Immature natural killer cell (primary cell): ENCODE results near the gene DPP10. TPM values are rescaled to one million over a fixed set of nuclear protein-coding genes. Genes with fewer than 3 reads are reported as not detected.
"Not testable (repeated sequence)": the region's sequence is repeated elsewhere in the genome, so short reads cannot be mapped to it uniquely, and the experiment has no call there.

Experiments
- DNase-seq, 3 donors: peaks; one replicate each; pipeline ENCODE4 v3.0.0; 2022; ENCODE audit warnings: mixed read lengths in 1 of 3
- H3K27ac Mint-ChIP-seq, 6 donors: one replicate each; pipeline ENCODE4 v1.8.0; 2020; ENCODE audit warnings: mixed read lengths in 6 of 6, mild to moderate bottlenecking in 5 of 6, inconsistent platforms in 4 of 6, moderate library complexity in 3 of 6
- H3K27me3 Mint-ChIP-seq, 3 donors: one replicate each; pipeline ENCODE4 v1.8.0; 2020 to 2021; ENCODE audit warnings: low read depth in 3 of 3, mild to moderate bottlenecking in 3 of 3, mixed read lengths in 3 of 3, moderate library complexity in 3 of 3, inconsistent platforms in 1 of 3
- H3K36me3 Mint-ChIP-seq, 3 donors: one replicate each; pipeline ENCODE4 v1.8.0; 2020; ENCODE audit warnings: mixed read lengths in 3 of 3, inconsistent platforms in 2 of 3, mild to moderate bottlenecking in 2 of 3
- H3K4me1 Mint-ChIP-seq, 2 donors: one replicate each; pipeline ENCODE4 v1.8.0; 2020; ENCODE audit warnings: inconsistent platforms in 2 of 2, mild to moderate bottlenecking in 2 of 2, mixed read lengths in 2 of 2, moderate library complexity in 1 of 2
- H3K4me3 Mint-ChIP-seq, 5 donors: one replicate each; pipeline ENCODE4 v1.8.0; 2020; ENCODE audit warnings: mild to moderate bottlenecking in 5 of 5, mixed read lengths in 5 of 5, inconsistent platforms in 3 of 5, moderate library complexity in 3 of 5
- H3K9me3 Mint-ChIP-seq, 6 donors: one replicate each; pipeline ENCODE4 v1.8.0; 2020; ENCODE audit warnings: mild to moderate bottlenecking in 6 of 6, mixed read lengths in 6 of 6, inconsistent platforms in 4 of 6, moderate library complexity in 3 of 6
- polyA plus RNA-seq, 3 donors: library from polyadenylated mRNA; unstranded; fragments of 300-500 nt; fragmentation: Illumina TruSeq; gene quantifications; one replicate each; pipeline ENCODE4 v1.2.3, GENCODE V29; 2021

The DPP10 gene
- polyA plus RNA-seq, 3 donors from 2014 or later: not detected

- no peak for DNase-seq
- Mint-ChIP-seq H3K27ac (no peak overlapping the region), H3K4me1 (no peaks in the 10 kb centered on the region), H3K27me3 (peaks cover under 1 to 2% (median 2%) of the 10 kb centered on the region in 3 donors), H3K9me3 (peaks cover 0 to 15% (median 5%) of the 10 kb centered on the region in 6 donors), H3K4me3 (no peak overlapping the region), H3K36me3 (peaks cover 0 to 5% (median 0%) of the 10 kb centered on the region in 3 donors)
Measured at GRCh38 chr2:114727012-114727411, 284.6 kb downstream of the DPP10 start.

- Mint-ChIP-seq H3K4me3 (no peak overlapping the region), H3K9me3 (peaks cover 0 to 13% (median 6%) of the 10 kb centered on the region in 6 donors), H3K27ac (no peak overlapping the region), H3K27me3 (peaks cover 2% of the 10 kb centered on the region in 3 donors), H3K36me3 (peaks cover 0 to 5% (median 0%) of the 10 kb centered on the region in 3 donors), H3K4me1 (no peaks in the 10 kb centered on the region)
- DNase-seq: no peak
Measured at GRCh38 chr2:114728372-114728771, 285.9 kb downstream of the DPP10 start.

- H3K9me3 Mint-ChIP-seq: peaks cover 0 to 13% (median 6%) of the 10 kb centered on the region in 6 donors
- no peak for DNase-seq
- peaks cover 0 to 5% (median 0%) of the 10 kb centered on the region in 3 donors for H3K36me3 Mint-ChIP-seq
- peaks cover 2% of the 10 kb centered on the region in 3 donors for H3K27me3 Mint-ChIP-seq
- H3K4me1 Mint-ChIP-seq: no peaks in the 10 kb centered on the region
- no peak overlapping the region for H3K4me3 Mint-ChIP-seq
- H3K27ac Mint-ChIP-seq: no peak overlapping the region
Measured at GRCh38 chr2:114729026-114729425, 286.6 kb downstream of the DPP10 start.

- no peak for DNase-seq
- Mint-ChIP-seq H3K27ac (no peak overlapping the region), H3K27me3 (peaks cover under 1 to 3% (median 2%) of the 10 kb centered on the region in 3 donors), H3K4me1 (no peaks in the 10 kb centered on the region), H3K36me3 (no peaks in the 10 kb centered on the region), H3K4me3 (no peak overlapping the region), H3K9me3 (peaks cover 2 to 40% (median 6%) of the 10 kb centered on the region in 6 donors)
Measured at GRCh38 chr2:114735126-114735525, 292.7 kb downstream of the DPP10 start.

- Mint-ChIP-seq H3K9me3 (peaks cover 2 to 36% (median 11%) of the 10 kb centered on the region in 6 donors), H3K36me3 (no peaks in the 10 kb centered on the region), H3K27me3 (peaks cover 0 to 1% (median 0%) of the 10 kb centered on the region in 3 donors), H3K27ac (no peak overlapping the region), H3K4me1 (no peaks in the 10 kb centered on the region), H3K4me3 (no peak overlapping the region)
- DNase-seq: no peak
Measured at GRCh38 chr2:114742245-114742644, 299.8 kb downstream of the DPP10 start.

GRCh38 chr2:114745700-114746099, 303.3 kb downstream of the DPP10 start:
- Mint-ChIP-seq H3K36me3 (no peaks in the 10 kb centered on the region), H3K9me3 (peaks cover 4 to 27% (median 11%) of the 10 kb centered on the region in 6 donors), H3K4me1 (no peaks in the 10 kb centered on the region), H3K27ac (no peak overlapping the region), H3K4me3 (no peak overlapping the region), H3K27me3 (no peaks in the 10 kb centered on the region)
- DNase-seq: no peak

- H3K27ac Mint-ChIP-seq, H3K36me3 Mint-ChIP-seq, DNase-seq, H3K27me3 Mint-ChIP-seq, H3K4me1 Mint-ChIP-seq, H3K4me3 Mint-ChIP-seq: not testable (repeated sequence)
- H3K9me3 Mint-ChIP-seq: peaks cover 6 to 32% (median 9%) of the 10 kb centered on the region in 6 donors
Measured at GRCh38 chr2:114748175-114748574, 305.7 kb downstream of the DPP10 start.

- Mint-ChIP-seq H3K27me3 (peaks cover 0 to 4% (median 0%) of the 10 kb centered on the region in 3 donors), H3K4me3 (no peak overlapping the region)
Measured at GRCh38 chr2:114752425-114752824, 310.0 kb downstream of the DPP10 start.

GRCh38 chr2:114753145-114753544, 310.7 kb downstream of the DPP10 start:
- Mint-ChIP-seq H3K4me3 (no peak overlapping the region), H3K4me1 (no peaks in the 10 kb centered on the region), H3K27me3 (peaks cover 0 to 4% (median 0%) of the 10 kb centered on the region in 3 donors), H3K27ac (no peak overlapping the region), H3K9me3 (peaks cover 2 to 36% (median 7%) of the 10 kb centered on the region in 6 donors), H3K36me3 (no peaks in the 10 kb centered on the region)
- DNase-seq: no peak

More at GRCh38 chr2:114752425-114752824, 310.0 kb downstream of the DPP10 start:
- DNase-seq: no peak
- H3K4me1 Mint-ChIP-seq: no peaks in the 10 kb centered on the region
- H3K9me3 Mint-ChIP-seq: peaks cover 2 to 36% (median 8%) of the 10 kb centered on the region in 6 donors
- no peak overlapping the region for H3K27ac Mint-ChIP-seq
- no peaks in the 10 kb centered on the region for H3K36me3 Mint-ChIP-seq

GRCh38 chr2:114754907-114755563, 312.6 kb downstream of the DPP10 start:
- Mint-ChIP-seq H3K4me3 (no peak overlapping the region), H3K9me3 (peaks cover 0 to 38% (median 4%) of the 10 kb centered on the region in 6 donors), H3K36me3 (no peaks in the 10 kb centered on the region), H3K27me3 (peaks cover 0 to 6% (median 0%) of the 10 kb centered on the region in 3 donors), H3K4me1 (no peaks in the 10 kb centered on the region), H3K27ac (no peak overlapping the region)
- no peak for DNase-seq

- peaks cover 0 to 4% (median 2%) of the 10 kb centered on the region in 3 donors for H3K27me3 Mint-ChIP-seq
- H3K4me3 Mint-ChIP-seq: no peak overlapping the region
- no peaks in the 10 kb centered on the region for H3K36me3 Mint-ChIP-seq
- H3K9me3 Mint-ChIP-seq: peaks cover 0 to 17% (median 3%) of the 10 kb centered on the region in 6 donors
- no peaks in the 10 kb centered on the region for H3K4me1 Mint-ChIP-seq
- no peak overlapping the region for H3K27ac Mint-ChIP-seq
- DNase-seq: no peak
Measured at GRCh38 chr2:114762376-114762775, 319.9 kb downstream of the DPP10 start.

GRCh38 chr2:114762986-114763385, 320.5 kb downstream of the DPP10 start:
- Mint-ChIP-seq H3K4me1 (no peaks in the 10 kb centered on the region), H3K27me3 (peaks cover 0 to 4% (median 2%) of the 10 kb centered on the region in 3 donors), H3K9me3 (peaks cover 0 to 18% (median 3%) of the 10 kb centered on the region in 6 donors), H3K27ac (no peak overlapping the region), H3K36me3 (no peaks in the 10 kb centered on the region), H3K4me3 (no peak overlapping the region)
- DNase-seq: no peak

- Mint-ChIP-seq H3K36me3 (no peaks in the 10 kb centered on the region), H3K27ac (no peak overlapping the region), H3K4me3 (no peak overlapping the region), H3K4me1 (no peaks in the 10 kb centered on the region), H3K27me3 (peaks cover 0 to 3% (median 0%) of the 10 kb centered on the region in 3 donors), H3K9me3 (peaks cover 0 to 24% (median 3%) of the 10 kb centered on the region in 6 donors)
- DNase-seq: no peak
Measured at GRCh38 chr2:114769110-114769509, 326.7 kb downstream of the DPP10 start.

GRCh38 chr2:114769991-114770390, 327.6 kb downstream of the DPP10 start:
- Mint-ChIP-seq H3K9me3 (peaks cover 0 to 24% (median 3%) of the 10 kb centered on the region in 6 donors), H3K4me1 (no peaks in the 10 kb centered on the region), H3K27me3 (peaks cover 0 to 3% (median 0%) of the 10 kb centered on the region in 3 donors), H3K36me3 (no peaks in the 10 kb centered on the region), H3K4me3 (no peak overlapping the region), H3K27ac (no peak overlapping the region)
- DNase-seq: no peak
